ENCODE measurements around the gene GDF11.

DNA sequence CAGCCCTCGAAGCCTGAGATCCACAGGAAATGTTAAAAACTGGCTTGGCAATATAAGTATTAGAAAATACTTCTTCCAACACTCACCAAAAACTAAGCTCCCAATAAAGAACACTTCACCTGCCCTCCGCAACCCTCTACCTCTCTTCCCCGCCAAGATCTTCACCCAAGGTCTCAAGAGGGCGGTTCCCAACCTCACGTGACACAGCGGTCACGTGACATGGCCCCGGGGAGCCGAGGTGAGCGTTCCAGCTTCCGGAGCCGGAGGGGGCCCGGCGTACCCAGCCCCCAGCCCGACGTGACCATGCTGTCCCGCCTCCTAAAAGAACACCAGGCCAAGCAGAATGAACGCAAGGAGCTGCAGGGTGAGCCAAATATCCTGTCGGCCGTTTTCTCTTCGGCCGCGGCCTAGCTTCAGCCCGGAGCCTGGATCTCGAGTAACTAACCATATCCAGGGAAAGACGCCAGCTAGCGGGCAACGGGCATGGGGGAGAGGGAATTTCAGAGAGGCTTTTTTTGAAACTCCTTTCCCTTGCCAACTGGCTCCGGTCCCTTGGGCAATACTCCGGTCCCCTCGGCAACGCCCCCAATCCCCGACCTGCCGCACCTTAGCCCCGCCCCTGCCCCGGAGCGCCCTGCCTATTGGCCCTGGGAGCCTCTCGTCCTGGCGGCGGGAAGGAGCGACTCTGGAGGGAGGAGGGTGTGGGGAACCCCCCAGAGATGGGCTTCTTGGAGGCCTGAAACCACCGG is 26.9 kb upstream of the GDF11 start, which contains the start of gene BLOC1S1:
- peak; percentile 48 for TF ChIP-seq POLR2A (IDR thresholded peaks at IDR 0.05)
- TF ChIP-seq, protein P1, sequence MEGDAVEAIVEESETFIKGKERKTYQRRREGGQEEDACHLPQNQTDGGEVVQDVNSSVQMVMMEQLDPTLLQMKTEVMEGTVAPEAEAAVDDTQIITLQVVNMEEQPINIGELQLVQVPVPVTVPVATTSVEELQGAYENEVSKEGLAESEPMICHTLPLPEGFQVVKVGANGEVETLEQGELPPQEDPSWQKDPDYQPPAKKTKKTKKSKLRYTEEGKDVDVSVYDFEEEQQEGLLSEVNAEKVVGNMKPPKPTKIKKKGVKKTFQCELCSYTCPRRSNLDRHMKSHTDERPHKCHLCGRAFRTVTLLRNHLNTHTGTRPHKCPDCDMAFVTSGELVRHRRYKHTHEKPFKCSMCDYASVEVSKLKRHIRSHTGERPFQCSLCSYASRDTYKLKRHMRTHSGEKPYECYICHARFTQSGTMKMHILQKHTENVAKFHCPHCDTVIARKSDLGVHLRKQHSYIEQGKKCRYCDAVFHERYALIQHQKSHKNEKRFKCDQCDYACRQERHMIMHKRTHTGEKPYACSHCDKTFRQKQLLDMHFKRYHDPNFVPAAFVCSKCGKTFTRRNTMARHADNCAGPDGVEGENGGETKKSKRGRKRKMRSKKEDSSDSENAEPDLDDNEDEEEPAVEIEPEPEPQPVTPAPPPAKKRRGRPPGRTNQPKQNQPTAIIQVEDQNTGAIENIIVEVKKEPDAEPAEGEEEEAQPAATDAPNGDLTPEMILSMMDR (IDR thresholded peaks at IDR 0.05): peak in 2 of 4 donors; percentile 3 to 8
